ENCODE measurements around the gene MYO9B.

GRCh38 chr19:17135001-17135853 is 59.6 kb downstream of the MYO9B start:
- TF ChIP-seq CTCF (IDR thresholded peaks at IDR 0.05) (peak in 1 of 5 experiments; percentile 13), POLR2A (IDR thresholded peaks at IDR 0.05) (no peak), POLR2AphosphoS5 (IDR thresholded peaks at IDR 0.05) (peak; percentile 30 to 69 (median 43))
